ENCODE measurements around the gene PRR19. TPM values are rescaled to one million over a fixed set of nuclear protein-coding genes. Genes with fewer than 3 reads are reported as not detected.
A peak's percentile ranks its signal among the peaks of the same experiment; 100 is the strongest.

Gene PRR19
- total RNA-seq, 6 donors from 2014 or later = 0.40 to 1.4 (median 0.61) TPM; not detected in 3

- no peak for TF ChIP-seq POLR2AphosphoS5 (IDR thresholded peaks at IDR 0.05)
- TF ChIP-seq EP300 (IDR thresholded peaks at IDR 0.05) = no peak
- TF ChIP-seq POLR2A (IDR thresholded peaks at IDR 0.05) = no peak
- TF ChIP-seq, protein P1, sequence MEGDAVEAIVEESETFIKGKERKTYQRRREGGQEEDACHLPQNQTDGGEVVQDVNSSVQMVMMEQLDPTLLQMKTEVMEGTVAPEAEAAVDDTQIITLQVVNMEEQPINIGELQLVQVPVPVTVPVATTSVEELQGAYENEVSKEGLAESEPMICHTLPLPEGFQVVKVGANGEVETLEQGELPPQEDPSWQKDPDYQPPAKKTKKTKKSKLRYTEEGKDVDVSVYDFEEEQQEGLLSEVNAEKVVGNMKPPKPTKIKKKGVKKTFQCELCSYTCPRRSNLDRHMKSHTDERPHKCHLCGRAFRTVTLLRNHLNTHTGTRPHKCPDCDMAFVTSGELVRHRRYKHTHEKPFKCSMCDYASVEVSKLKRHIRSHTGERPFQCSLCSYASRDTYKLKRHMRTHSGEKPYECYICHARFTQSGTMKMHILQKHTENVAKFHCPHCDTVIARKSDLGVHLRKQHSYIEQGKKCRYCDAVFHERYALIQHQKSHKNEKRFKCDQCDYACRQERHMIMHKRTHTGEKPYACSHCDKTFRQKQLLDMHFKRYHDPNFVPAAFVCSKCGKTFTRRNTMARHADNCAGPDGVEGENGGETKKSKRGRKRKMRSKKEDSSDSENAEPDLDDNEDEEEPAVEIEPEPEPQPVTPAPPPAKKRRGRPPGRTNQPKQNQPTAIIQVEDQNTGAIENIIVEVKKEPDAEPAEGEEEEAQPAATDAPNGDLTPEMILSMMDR (IDR thresholded peaks at IDR 0.05) = no peak
- 18 to 24% methylated on average over 6 of the region's 6 CpGs for WGBS, 2 donors
- H3K36me3 ChIP-seq = peaks cover 2 to 22% (median 7%) of the 10 kb centered on the region in 4 donors
- peak overlapping the region in 3 of 4 donors; percentile 83 to 88 (median 88) for H3K4me3 ChIP-seq
- no peaks in the 10 kb centered on the region for H3K27me3 ChIP-seq
- DNase-seq (no peak), ATAC-seq (ENCODE audit: low FRiP score in 2 of 2) (no peak)
- no peaks in the 10 kb centered on the region for H3K9me3 ChIP-seq
- H3K27ac ChIP-seq = peak overlapping the region; percentile 96 to 99 (median 96)
- peaks cover 67 to 92% (median 77%) of the 10 kb centered on the region in 4 donors for H3K4me1 ChIP-seq
Measured at GRCh38 chr19:42279155-42279901, 22.6 kb upstream of the PRR19 start.

GRCh38 chr19:42279902-42280814 is 21.8 kb upstream of the PRR19 start:
- ATAC-seq (ENCODE audit: low FRiP score in 2 of 2) = peak; percentile 63 to 84
- DNase-seq = peak; percentile 91 to 96
- WGBS, 2 donors = 0 to 1% methylated on average over 23 to 72 of the region's 89 CpGs
- Histone ChIP-seq H3K36me3 (peaks cover 0 to 13% (median 1%) of the 10 kb centered on the region in 4 donors), H3K4me3 (peak overlapping the region; percentile 71 to 88 (median 86)), H3K27ac (peak overlapping the region; percentile 96 to 99 (median 96)), H3K4me1 (peaks cover 70 to 91% (median 79%) of the 10 kb centered on the region in 4 donors), H3K9me3 (no peaks in the 10 kb centered on the region), H3K27me3 (no peaks in the 10 kb centered on the region)
- TF ChIP-seq, protein P1 (IDR thresholded peaks at IDR 0.05) = peak; percentile 92 to 97 (median 95)
- peak in 1 of 4 donors; percentile 22 for TF ChIP-seq EP300 (IDR thresholded peaks at IDR 0.05)
- peak; percentile 50 to 72 for TF ChIP-seq POLR2AphosphoS5 (IDR thresholded peaks at IDR 0.05)
- peak in 3 of 4 donors; percentile 19 to 52 (median 48) for TF ChIP-seq POLR2A (IDR thresholded peaks at IDR 0.05)

DNA sequence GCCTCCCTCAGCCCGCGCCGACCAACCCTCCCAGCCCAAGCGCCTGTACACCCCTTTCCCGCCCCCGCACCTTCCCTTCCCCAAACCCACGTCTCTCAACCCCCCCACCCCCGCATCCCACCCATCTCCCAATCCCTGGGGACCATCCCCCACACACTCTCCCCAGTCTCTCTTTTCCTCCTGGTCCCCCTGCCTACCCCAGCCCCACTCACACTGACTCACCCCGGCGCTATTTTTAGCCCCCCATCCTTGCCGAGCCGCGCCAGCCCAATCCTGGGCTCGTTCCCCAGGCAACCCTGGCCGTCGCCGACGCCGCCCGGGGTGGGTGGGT is 21.2 kb upstream of the PRR19 start:
- Histone ChIP-seq H3K27ac (peak overlapping the region; percentile 96 to 99 (median 96)), H3K4me1 (peaks cover 72 to 91% (median 81%) of the 10 kb centered on the region in 4 donors), H3K36me3 (peaks cover 0 to 7% (median 0%) of the 10 kb centered on the region in 4 donors), H3K9me3 (no peaks in the 10 kb centered on the region), H3K4me3 (peak overlapping the region; percentile 71 to 88 (median 86)), H3K27me3 (no peaks in the 10 kb centered on the region)
- TF ChIP-seq POLR2AphosphoS5 (IDR thresholded peaks at IDR 0.05) = no peak
- TF ChIP-seq POLR2A (IDR thresholded peaks at IDR 0.05) = no peak
- TF ChIP-seq, protein P1 (IDR thresholded peaks at IDR 0.05) = no peak
- TF ChIP-seq EP300 (IDR thresholded peaks at IDR 0.05) = no peak
- DNase-seq (no peak), ATAC-seq (ENCODE audit: low FRiP score in 2 of 2) (peak in 1 of 2 donors; percentile 28)
- 0 to 6% methylated on average over 7 to 15 of the region's 20 CpGs for WGBS, 2 donors

- Histone ChIP-seq H3K4me3 (peak overlapping the region; percentile 71 to 88 (median 86)), H3K9me3 (no peaks in the 10 kb centered on the region), H3K27ac (peak overlapping the region; percentile 96 to 99 (median 96)), H3K4me1 (peaks cover 72 to 91% (median 82%) of the 10 kb centered on the region in 4 donors), H3K36me3 (peaks cover 0 to 5% (median 0%) of the 10 kb centered on the region in 4 donors), H3K27me3 (no peaks in the 10 kb centered on the region)
- TF ChIP-seq EP300 (IDR thresholded peaks at IDR 0.05) (no peak), POLR2A (IDR thresholded peaks at IDR 0.05) (peak in 2 of 4 donors; percentile 30 to 38), POLR2AphosphoS5 (IDR thresholded peaks at IDR 0.05) (peak in 1 of 2 donors; percentile 58)
- TF ChIP-seq, protein P1 (IDR thresholded peaks at IDR 0.05) = peak in 3 of 6 experiments; percentile 6 to 21 (median 7)
- WGBS, 2 donors = 15 to 40% methylated on average over 2 to 15 of the region's 25 CpGs
- ATAC-seq (ENCODE audit: low FRiP score in 2 of 2) = peak in 1 of 2 donors; percentile 2
- DNase-seq = peak in 1 of 2 donors; percentile 88
Measured at GRCh38 chr19:42281146-42281826, 20.6 kb upstream of the PRR19 start.

All from upper lobe of left lung (tissue), 6 donors.